Esophagus squamous epithelium (tissue), 5 donors: ENCODE data around the gene NR1D2. TPM values are rescaled to one million over a fixed set of nuclear protein-coding genes. Genes with fewer than 3 reads are reported as not detected.

Experiments
- DNase-seq: peaks from one replicate; lab custom pipeline; 2025; lab: John Stamatoyannopoulos, UW
- H3K27ac ChIP-seq, 4 donors: fragments of 200-600 bp; sonication (generic); one replicate each; pipeline ENCODE4 v1.5.1; 2016 to 2019; ENCODE audit warnings: mild to moderate bottlenecking in 1 of 4
- H3K27me3 ChIP-seq, 4 donors: fragments of 200-600 bp; sonication (generic); 1 replicate in 3 of 4; 2 replicates in 1 of 4; pipeline versions ENCODE4 v1.5.1 to v1.6.0; 2017 to 2021; ENCODE audit warnings: antibody characterized with exemption in 1 of 4
- H3K36me3 ChIP-seq, 3 donors: fragments of 200-600 bp; sonication (generic); one replicate each; pipeline ENCODE4 v1.5.1; 2016 to 2019
- H3K4me1 ChIP-seq, 3 donors: fragments of 200-600 bp; sonication (generic); one replicate each; pipeline ENCODE4 v1.5.1; 2017 to 2019
- H3K4me3 ChIP-seq, 4 donors: fragments of 200-600 bp; sonication (generic); 1 replicate in 3 of 4; 2 replicates in 1 of 4; pipeline ENCODE4 v1.5.1; 2016 to 2019; ENCODE audit warnings: mild to moderate bottlenecking in 2 of 4, moderate library complexity in 1 of 4
- H3K9me3 ChIP-seq, 3 donors: fragments of 200-600 bp; sonication (generic); one replicate each; pipeline ENCODE4 v1.5.1; 2016 to 2019
- POLR2A ChIP-seq, 4 donors: fragments of 450-650 bp; IDR thresholded peaks; one replicate each; pipeline ENCODE4 v1.6.1; 2017; ENCODE audit warnings: antibody characterized with exemption in 4 of 4, mild to moderate bottlenecking in 4 of 4, moderate library complexity in 3 of 4
- WGBS, 2 donors: methylation state at CpG; one replicate each; pipeline ENCODE4 v1.1.5; 2018; 5-methylcytosine and 5-hydroxymethylcytosine counted together
- intact Hi-C: fragments of 100-400 bp; cut with DNase I; formaldehyde crosslinking; loops from one replicate; pipeline ENCODE4 v1.15.0; 2022
- total RNA-seq, 4 donors: library from RNA; depleted of rRNA; stranded (reverse); fragments of >200 nt; gene quantifications; one replicate each; pipeline ENCODE4 v1.1.0, GENCODE V29; 2016
- TF ChIP-seq, protein P1 (sequence below), 6 experiments: fragments of 450-650 bp in 4 of 6; fragments of 200-600 bp in 2 of 6; sonication (generic) in 2 of 6; IDR thresholded peaks; one replicate each; pipeline ENCODE4 v1.5.1; 2016 to 2019; ENCODE audit warnings: antibody characterized with exemption in 6 of 6, mild to moderate bottlenecking in 4 of 6, moderate library complexity in 4 of 6
- donor health status: DM: yes; HTN: yes; CAD: no.

Gene NR1D2
- total RNA-seq, 4 donors from 2014 or later, result 10.8 to 34.0 (median 11.6) TPM

DNA sequence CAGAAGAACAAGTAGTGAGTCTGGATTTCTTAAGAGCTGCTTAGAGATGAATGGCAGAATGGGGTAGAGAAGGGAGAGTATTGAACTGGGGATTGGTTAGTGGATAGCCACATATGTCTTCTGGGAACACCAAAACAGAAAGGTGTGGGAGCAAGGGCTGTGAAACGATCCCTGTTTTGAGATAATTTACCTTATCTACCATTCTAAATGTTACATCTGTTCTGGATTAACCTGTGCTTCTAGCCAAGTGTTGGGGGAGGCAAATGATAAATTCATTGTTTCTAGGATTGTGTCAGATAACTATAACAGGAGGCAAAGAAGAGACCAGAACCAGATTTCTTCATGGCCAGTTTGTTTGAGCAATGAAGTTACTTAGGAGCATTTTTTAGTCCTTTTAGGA is 8.4 kb downstream of the NR1D2 start:
- no peak for TF ChIP-seq POLR2A (IDR thresholded peaks at IDR 0.05)
- TF ChIP-seq, protein P1, sequence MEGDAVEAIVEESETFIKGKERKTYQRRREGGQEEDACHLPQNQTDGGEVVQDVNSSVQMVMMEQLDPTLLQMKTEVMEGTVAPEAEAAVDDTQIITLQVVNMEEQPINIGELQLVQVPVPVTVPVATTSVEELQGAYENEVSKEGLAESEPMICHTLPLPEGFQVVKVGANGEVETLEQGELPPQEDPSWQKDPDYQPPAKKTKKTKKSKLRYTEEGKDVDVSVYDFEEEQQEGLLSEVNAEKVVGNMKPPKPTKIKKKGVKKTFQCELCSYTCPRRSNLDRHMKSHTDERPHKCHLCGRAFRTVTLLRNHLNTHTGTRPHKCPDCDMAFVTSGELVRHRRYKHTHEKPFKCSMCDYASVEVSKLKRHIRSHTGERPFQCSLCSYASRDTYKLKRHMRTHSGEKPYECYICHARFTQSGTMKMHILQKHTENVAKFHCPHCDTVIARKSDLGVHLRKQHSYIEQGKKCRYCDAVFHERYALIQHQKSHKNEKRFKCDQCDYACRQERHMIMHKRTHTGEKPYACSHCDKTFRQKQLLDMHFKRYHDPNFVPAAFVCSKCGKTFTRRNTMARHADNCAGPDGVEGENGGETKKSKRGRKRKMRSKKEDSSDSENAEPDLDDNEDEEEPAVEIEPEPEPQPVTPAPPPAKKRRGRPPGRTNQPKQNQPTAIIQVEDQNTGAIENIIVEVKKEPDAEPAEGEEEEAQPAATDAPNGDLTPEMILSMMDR (IDR thresholded peaks at IDR 0.05), result no peak
- 60 to 61% methylated on average over 1 of the region's 1 CpG for WGBS, 2 donors
- no peaks in the 10 kb centered on the region for H3K27me3 ChIP-seq
- peaks cover 9 to 66% (median 25%) of the 10 kb centered on the region in 3 donors for H3K4me1 ChIP-seq
- no peaks in the 10 kb centered on the region for H3K9me3 ChIP-seq
- intact Hi-C loops, result no loop called here
- no peak overlapping the region for H3K4me3 ChIP-seq
- peaks cover 0 to 32% (median 0%) of the 10 kb centered on the region in 3 donors for H3K36me3 ChIP-seq
- H3K27ac ChIP-seq, result no peak overlapping the region
- DNase-seq, result no peak

GRCh38 chr3:23954144-23954543 is 9.1 kb downstream of the NR1D2 start:
- 88 to 97% methylated on average over 5 of the region's 5 CpGs for WGBS, 2 donors
- DNase-seq, result no peak
- peaks cover 9 to 65% (median 24%) of the 10 kb centered on the region in 3 donors for H3K4me1 ChIP-seq
- TF ChIP-seq POLR2A (IDR thresholded peaks at IDR 0.05), result no peak
- TF ChIP-seq, protein P1 (IDR thresholded peaks at IDR 0.05), result no peak
- no peak overlapping the region for H3K27ac ChIP-seq
- intact Hi-C loops, result no loop called here
- no peaks in the 10 kb centered on the region for H3K9me3 ChIP-seq
- peaks cover 0 to 32% (median 0%) of the 10 kb centered on the region in 3 donors for H3K36me3 ChIP-seq
- H3K27me3 ChIP-seq, result no peaks in the 10 kb centered on the region
- no peak overlapping the region for H3K4me3 ChIP-seq

- DNase-seq, result no peak
- Histone ChIP-seq H3K27ac (no peak overlapping the region), H3K4me3 (no peak overlapping the region), H3K36me3 (peaks cover 0 to 55% (median 0%) of the 10 kb centered on the region in 3 donors), H3K9me3 (no peaks in the 10 kb centered on the region), H3K4me1 (peaks cover 0 to 53% (median 4%) of the 10 kb centered on the region in 3 donors), H3K27me3 (no peaks in the 10 kb centered on the region)
- no peak for TF ChIP-seq POLR2A (IDR thresholded peaks at IDR 0.05)
- TF ChIP-seq, protein P1 (IDR thresholded peaks at IDR 0.05), result no peak
- WGBS, 2 donors, result 70 to 90% methylated on average over 3 of the region's 3 CpGs
- intact Hi-C loops, result no loop called here
Observed at GRCh38 chr3:23956701-23957100, 11.6 kb downstream of the NR1D2 start.

GRCh38 chr3:23959135-23959900 is 14.2 kb downstream of the NR1D2 start:
- peak overlapping the region in 3 of 4 donors; percentile 30 to 49 (median 38) for H3K27ac ChIP-seq
- TF ChIP-seq, protein P1 (IDR thresholded peaks at IDR 0.05), result no peak
- TF ChIP-seq POLR2A (IDR thresholded peaks at IDR 0.05), result no peak
- no peak overlapping the region for H3K4me3 ChIP-seq
- H3K27me3 ChIP-seq, result no peaks in the 10 kb centered on the region
- 50 to 51% methylated on average over 6 to 7 of the region's 7 CpGs for WGBS, 2 donors
- H3K36me3 ChIP-seq, result peaks cover 0 to 80% (median 0%) of the 10 kb centered on the region in 3 donors
- H3K9me3 ChIP-seq, result no peaks in the 10 kb centered on the region
- H3K4me1 ChIP-seq, result peaks cover 0 to 42% (median 16%) of the 10 kb centered on the region in 3 donors
- intact Hi-C loops, result no loop called here
- DNase-seq, result no peak

GRCh38 chr3:23960649-23961048 is 15.6 kb downstream of the NR1D2 start:
- Histone ChIP-seq H3K27me3 (no peaks in the 10 kb centered on the region), H3K27ac (no peak overlapping the region), H3K4me3 (no peak overlapping the region), H3K9me3 (no peaks in the 10 kb centered on the region), H3K4me1 (peaks cover 0 to 49% (median 16%) of the 10 kb centered on the region in 3 donors), H3K36me3 (peaks cover 0 to 83% (median 0%) of the 10 kb centered on the region in 3 donors)
- intact Hi-C loops, result no loop called here
- no peak for TF ChIP-seq POLR2A (IDR thresholded peaks at IDR 0.05)
- TF ChIP-seq, protein P1 (IDR thresholded peaks at IDR 0.05), result no peak
- DNase-seq, result no peak
- 29 to 48% methylated on average over 1 of the region's 1 CpG for WGBS, 2 donors
